OCI-LY1 (cell line): Measurements from ENCODE around the gene PI4K2B.
"Not testable (repeated sequence)": the region's sequence is repeated elsewhere in the genome, so short reads cannot be mapped to it uniquely, and the experiment has no call there.

Experiments
- H2AFZ ChIP-seq: fragments of 200-600 bp; sonication (generic), shearing (Covaris generic); 2 replicates; pipeline ENCODE4 v1.6.0; 2014; ENCODE audit warnings: antibody characterized with exemption, mild to moderate bottlenecking, low read length
- H3F3A ChIP-seq: fragments of 200-600 bp; sonication (generic), shearing (Covaris generic); 2 replicates; pipeline ENCODE4 v1.6.0; 2014; ENCODE audit warnings: mild to moderate bottlenecking, antibody characterized with exemption, low read length, moderate library complexity; ENCODE audit not compliant: insufficient read depth
- H3K27ac ChIP-seq: fragments of 200-600 bp; sonication (generic); 2 replicates; pipeline ENCODE4 v1.5.1; 2014; ENCODE audit warnings: low read length, mixed run types, mild to moderate bottlenecking, low read depth; ENCODE audit not compliant: poor library complexity, severe bottlenecking
- H3K27me3 ChIP-seq: fragments of 200-600 bp; sonication (generic); 2 replicates; pipeline ENCODE4 v1.6.0; 2014; ENCODE audit warnings: antibody characterized with exemption, mild to moderate bottlenecking, low read length, moderate library complexity; ENCODE audit not compliant: insufficient read depth
- H3K36me3 ChIP-seq: fragments of 200-600 bp; sonication (generic); 2 replicates; pipeline ENCODE4 v1.6.1; 2014; ENCODE audit warnings: mild to moderate bottlenecking, antibody characterized with exemption, low read length, moderate library complexity, mixed read lengths; ENCODE audit not compliant: insufficient read depth
- H3K4me1 ChIP-seq: fragments of 200-600 bp; sonication (generic); 2 replicates; pipeline ENCODE4 v1.5.1; 2014; ENCODE audit warnings: mild to moderate bottlenecking, low read length, moderate library complexity; ENCODE audit not compliant: insufficient read depth, severe bottlenecking
- H3K4me2 ChIP-seq: fragments of 200-600 bp; sonication (generic), shearing (Covaris generic); 2 replicates; pipeline ENCODE4 v1.6.1; 2014; ENCODE audit warnings: low read length
- H3K4me3 ChIP-seq: fragments of 200-600 bp; sonication (generic); 2 replicates; pipeline ENCODE4 v1.5.1; 2014; ENCODE audit warnings: low read length, low read depth, mild to moderate bottlenecking, mixed read lengths; ENCODE audit not compliant: poor library complexity, severe bottlenecking
- H3K79me2 ChIP-seq: fragments of 200-600 bp; shearing (Covaris generic); 2 replicates; pipeline ENCODE4 v1.6.1; 2016; ENCODE audit warnings: mixed run types, low read length, mixed read lengths; ENCODE audit not compliant: insufficient read depth
- H3K9ac ChIP-seq: fragments of 200-600 bp; sonication (generic), shearing (Covaris generic); 2 replicates; pipeline ENCODE4 v1.6.1; 2014; ENCODE audit warnings: mild to moderate bottlenecking, low read length, mixed read lengths
- H3K9me2 ChIP-seq: fragments of 200-600 bp; sonication (generic), shearing (Covaris generic); 2 replicates; pipeline ENCODE4 v1.6.1; 2014; ENCODE audit warnings: low read depth, mild to moderate bottlenecking, low read length, mixed read lengths
- H3K9me3 ChIP-seq: fragments of 200-600 bp; shearing (Covaris generic); 2 replicates; pipeline ENCODE4 v1.6.1; 2014; ENCODE audit warnings: low read length, mixed read lengths
- H4K20me1 ChIP-seq: fragments of 200-600 bp; sonication (generic), shearing (Covaris generic); 2 replicates; pipeline ENCODE4 v1.6.0; 2016; ENCODE audit warnings: mild to moderate bottlenecking, low read length; ENCODE audit not compliant: insufficient read depth
- CTCF ChIP-seq: fragments of 200-600 bp; sonication (generic), shearing (Covaris generic); IDR thresholded peaks from 2 replicates; pipeline ENCODE4 v1.5.1; 2017; ENCODE audit warnings: mild to moderate bottlenecking, antibody characterized with exemption, low read length, moderate library complexity, mixed read lengths
- EZH2 ChIP-seq: fragments of 200-600 bp; sonication (generic), shearing (Covaris generic); IDR thresholded peaks from 2 replicates; pipeline ENCODE4 v1.8.0; 2017; ENCODE audit warnings: borderline replicate concordance, mixed run types, mild to moderate bottlenecking, antibody characterized with exemption, low read length, moderate library complexity, mixed read lengths

The PI4K2B gene

GRCh38 chr4:25321703-25322102 lies 87.9 kb downstream of the PI4K2B start:
- Histone ChIP-seq H3K4me1 (no peaks in the 10 kb centered on the region), H3K36me3 (no peaks in the 10 kb centered on the region), H3F3A (no peaks in the 10 kb centered on the region), H3K9ac (no peak overlapping the region), H3K9me2 (no peaks in the 10 kb centered on the region), H2AFZ (no peak overlapping the region), H3K9me3 (no peaks in the 10 kb centered on the region), H3K4me3 (no peak overlapping the region), H4K20me1 (no peaks in the 10 kb centered on the region), H3K27ac (no peak overlapping the region), H3K4me2 (no peak overlapping the region), H3K27me3 (no peaks in the 10 kb centered on the region), H3K79me2 (no peaks in the 10 kb centered on the region)
- TF ChIP-seq EZH2: no peak
- no peak for TF ChIP-seq CTCF

- H3K9ac ChIP-seq, H3K4me1 ChIP-seq, H3F3A ChIP-seq, H2AFZ ChIP-seq, H3K27ac ChIP-seq, H4K20me1 ChIP-seq, H3K36me3 ChIP-seq, H3K9me3 ChIP-seq, H3K9me2 ChIP-seq, H3K4me2 ChIP-seq, H3K79me2 ChIP-seq, H3K4me3 ChIP-seq, H3K27me3 ChIP-seq: not testable (repeated sequence)
Observed at GRCh38 chr4:25328463-25328862, 94.6 kb downstream of the PI4K2B start.
